OCI-LY7 (cell line): Measurements from ENCODE around the gene CPPED1.

ENCODE experiments used
- EZH2phosphoT487 ChIP-seq: fragments of 200-600 bp; sonication (generic); IDR thresholded peaks from 2 replicates; pipeline ENCODE4 v1.6.1; 2018; ENCODE audit warnings: low read depth, borderline replicate concordance, mild to moderate bottlenecking, mixed run types, antibody characterized with exemption, low read length, moderate library complexity, mixed read lengths
- TF ChIP-seq, protein P1 (sequence below): fragments of 200-600 bp; sonication (generic); conservative IDR thresholded peaks from 2 replicates; pipeline ENCODE4 v1.5.1; 2014; ENCODE audit warnings: mild to moderate bottlenecking, antibody characterized with exemption, low read length, moderate library complexity, mixed read lengths

DNA sequence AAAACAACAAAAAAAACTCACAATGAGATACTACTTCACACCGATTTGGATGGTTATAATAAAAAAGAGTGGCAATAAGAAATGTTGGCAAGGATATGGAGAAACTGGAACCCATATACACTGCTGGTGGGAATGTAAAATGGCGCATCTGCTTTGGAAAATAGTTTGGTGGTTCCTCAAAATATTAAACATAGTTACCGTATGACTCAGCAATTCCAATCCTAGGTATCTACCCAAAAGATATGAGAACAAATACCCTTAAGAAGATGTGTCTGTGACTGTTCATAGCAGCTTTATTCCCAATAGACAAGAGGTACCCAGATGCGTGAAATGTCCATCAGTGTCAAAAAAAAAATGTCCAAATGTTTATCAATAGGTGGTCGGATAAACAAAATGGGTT is 7.2 kb downstream of the CPPED1 start:
- TF ChIP-seq, protein P1, sequence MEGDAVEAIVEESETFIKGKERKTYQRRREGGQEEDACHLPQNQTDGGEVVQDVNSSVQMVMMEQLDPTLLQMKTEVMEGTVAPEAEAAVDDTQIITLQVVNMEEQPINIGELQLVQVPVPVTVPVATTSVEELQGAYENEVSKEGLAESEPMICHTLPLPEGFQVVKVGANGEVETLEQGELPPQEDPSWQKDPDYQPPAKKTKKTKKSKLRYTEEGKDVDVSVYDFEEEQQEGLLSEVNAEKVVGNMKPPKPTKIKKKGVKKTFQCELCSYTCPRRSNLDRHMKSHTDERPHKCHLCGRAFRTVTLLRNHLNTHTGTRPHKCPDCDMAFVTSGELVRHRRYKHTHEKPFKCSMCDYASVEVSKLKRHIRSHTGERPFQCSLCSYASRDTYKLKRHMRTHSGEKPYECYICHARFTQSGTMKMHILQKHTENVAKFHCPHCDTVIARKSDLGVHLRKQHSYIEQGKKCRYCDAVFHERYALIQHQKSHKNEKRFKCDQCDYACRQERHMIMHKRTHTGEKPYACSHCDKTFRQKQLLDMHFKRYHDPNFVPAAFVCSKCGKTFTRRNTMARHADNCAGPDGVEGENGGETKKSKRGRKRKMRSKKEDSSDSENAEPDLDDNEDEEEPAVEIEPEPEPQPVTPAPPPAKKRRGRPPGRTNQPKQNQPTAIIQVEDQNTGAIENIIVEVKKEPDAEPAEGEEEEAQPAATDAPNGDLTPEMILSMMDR = no peak
- TF ChIP-seq EZH2phosphoT487 = no peak
